Heart right ventricle (tissue), 16 donors: ENCODE results near the gene RGL4. TPM values are rescaled to one million over a fixed set of nuclear protein-coding genes. Genes with fewer than 3 reads are reported as not detected.
"Not testable (repeated sequence)": the region's sequence is repeated elsewhere in the genome, so short reads cannot be mapped to it uniquely, and the experiment has no call there.

Experiments
- ATAC-seq, 8 donors: fragments of 200-7000 bp; cut with Tn5 transposase; one replicate each; pipeline ENCODE4 v1.9.1; 2020; ENCODE audit warnings: mild to moderate bottlenecking in 8 of 8, moderate library complexity in 8 of 8, moderate number of reproducible peaks in 1 of 8
- DNase-seq, 2 donors: peaks; one replicate each; pipeline ENCODE4 v3.0.0-alpha.2; 2020
- H3K27ac ChIP-seq, 10 donors: fragments of 200-600 bp; sonication (generic) in 2 of 10; one replicate each; pipeline versions ENCODE4 v1.5.0 to v1.8.0; 2020 to 2022; ENCODE audit warnings: mild to moderate bottlenecking in 3 of 10
- H3K27me3 ChIP-seq, 7 donors: fragments of 200-600 bp; one replicate each; pipeline ENCODE4 v1.8.0; 2021 to 2022; ENCODE audit warnings: mild to moderate bottlenecking in 2 of 7
- H3K36me3 ChIP-seq, 9 donors: fragments of 200-600 bp; sonication (generic) in 1 of 9; one replicate each; pipeline versions ENCODE4 v1.5.0 to v1.8.0; 2020 to 2022; ENCODE audit warnings: mild to moderate bottlenecking in 2 of 9
- H3K4me1 ChIP-seq, 9 donors: fragments of 200-600 bp; sonication (generic) in 1 of 9; one replicate each; pipeline versions ENCODE4 v1.5.0 to v1.8.0; 2020 to 2022; ENCODE audit warnings: mild to moderate bottlenecking in 4 of 9
- H3K4me3 ChIP-seq, 10 donors: fragments of 200-600 bp; sonication (generic) in 2 of 10; one replicate each; pipeline versions ENCODE4 v1.5.0 to v1.8.0; 2020 to 2022; ENCODE audit warnings: mild to moderate bottlenecking in 7 of 10, moderate library complexity in 2 of 10
- H3K9me3 ChIP-seq, 11 donors: fragments of 200-600 bp in 10 of 11; sonication (generic) in 2 of 11; one replicate each; pipeline versions ENCODE4 v1.5.0 to v1.8.0; 2013 to 2022; ENCODE audit warnings: mild to moderate bottlenecking in 2 of 11, control low read depth in 1 of 11, moderate library complexity in 1 of 11
- CTCF ChIP-seq, 9 donors: fragments of 200-600 bp; sonication (generic) in 2 of 9; IDR thresholded peaks; one replicate each; pipeline versions ENCODE4 v1.5.0 to v1.8.0; 2021 to 2022; ENCODE audit warnings: antibody characterized with exemption in 9 of 9, mild to moderate bottlenecking in 5 of 9, moderate library complexity in 1 of 9
- WGBS, 2 donors: extraction: QIAGEN DNeasy Blood & Tissue Kit; methylation state at CpG; one replicate each; pipeline ENCODE4 v1.1.7; 2013; ENCODE audit warnings: inconsistent platforms in 1 of 2; 5-methylcytosine and 5-hydroxymethylcytosine counted together
- intact Hi-C, 10 donors: fragments of 100-400 bp; cut with DNase I; formaldehyde crosslinking; loops; one replicate each; pipeline versions ENCODE4 v1.11.1 to v1.14.2; 2022
- polyA plus RNA-seq, 2 donors: library from polyadenylated mRNA; stranded (reverse); fragments of 200-250 nt; gene quantifications; one replicate each; pipeline ENCODE4 v1.2.3, GENCODE V29; 2013
- total RNA-seq, 10 donors: library from RNA; stranded (reverse); fragmentation: NEBNext Ultra II Directional in 3 of 10; extraction: Animal tissue kit (Norgen Biotek cat#: 25700) in 3 of 10; gene quantifications; one replicate each; pipeline versions ENCODE4 v1.2.1 to v1.2.4, GENCODE V29; 2021 to 2023
- donor health status: Arrhythmogenic right ventricular cardiomyopathy.
- donor health status: ischemic (EF 13 %, LVEDD 7.1; RV severe dilation, severe dysfunction).
- donor health status: healthy with polysubstance abuse.
- donor health status: DM: no; HTN: yes; CAD: no.
- donor health status: DM: no; HTN: no; CAD: no.
- donor health status: ischemic (EF 25% LVEDD 6.9; RV normal size, moderate dysfunction).
- donor health status: ischemic (EF 25% LVEDD 5.7; RV mildly dilated, moderate dysfunction).
- donor health status: healthy.
- donor health status: DM: yes; HTN: yes; CAD: no.
- donor health status: Ischemic cardiomyopathy.
- donor health status: ischemic (EF 35%, LVEDD 5.7; RV mildly dilated, moderate dysfunction).
- donor health status: nonischemic (EF 11% LVEDD 7.7; RV severe dilation, severe dysfunction).
- donor health status: DM: yes; HTN: yes; CAD: no.
- donor health status: PGD.
- donor health status: ischemic (EF 29% LVEDD 5.4; RV normal size, mild dysfunction).
- donor health status: nonischemic (EF 23%, LVEDD 6.1; RV moderate dilation, normal function).

The RGL4 gene
- total and polyA plus RNA-seq, 12 donors, result 0.23 to 1.6 (median 0.44) TPM; not detected in 8

GRCh38 chr22:23652711-23653110, 38.1 kb upstream of the RGL4 start:
- ATAC-seq, result no peak

GRCh38 chr22:23655891-23656475, 34.8 kb upstream of the RGL4 start:
- Histone ChIP-seq H3K36me3 (peaks cover 0 to 66% (median 15%) of the 10 kb centered on the region in 9 donors), H3K4me3 (no peak overlapping the region), H3K4me1 (no peaks in the 10 kb centered on the region), H3K27me3 (no peaks in the 10 kb centered on the region), H3K9me3 (no peaks in the 10 kb centered on the region), H3K27ac (no peak overlapping the region)
- ATAC-seq (no peak), DNase-seq (no peak)
- 93 to 94% methylated on average over 6 of the region's 6 CpGs for WGBS, 2 donors
- no peak for TF ChIP-seq CTCF (IDR thresholded peaks at IDR 0.05)
- intact Hi-C loops, result no loop called here

More at GRCh38 chr22:23652711-23653110, 38.1 kb upstream of the RGL4 start:
- TF ChIP-seq CTCF (IDR thresholded peaks at IDR 0.05), result no peak
- no peak overlapping the region for H3K27ac ChIP-seq
- H3K27me3 ChIP-seq, result no peaks in the 10 kb centered on the region
- WGBS, 2 donors, result 89 to 96% methylated on average over 8 of the region's 8 CpGs
- no peak overlapping the region for H3K4me3 ChIP-seq
- no peaks in the 10 kb centered on the region for H3K4me1 ChIP-seq
- peaks cover 0 to 51% (median 0%) of the 10 kb centered on the region in 9 donors for H3K36me3 ChIP-seq
- no peaks in the 10 kb centered on the region for H3K9me3 ChIP-seq
- DNase-seq, result no peak
- intact Hi-C loops, result no loop called here

GRCh38 chr22:23657727-23658126, 33.1 kb upstream of the RGL4 start:
- no peaks in the 10 kb centered on the region for H3K4me1 ChIP-seq
- H3K9me3 ChIP-seq, result no peaks in the 10 kb centered on the region
- no peak overlapping the region for H3K4me3 ChIP-seq
- ATAC-seq, result no peak
- peaks cover 0 to 67% (median 15%) of the 10 kb centered on the region in 9 donors for H3K36me3 ChIP-seq
- WGBS, 2 donors, result 57 to 63% methylated on average over 5 of the region's 5 CpGs
- TF ChIP-seq CTCF (IDR thresholded peaks at IDR 0.05), result no peak
- H3K27ac ChIP-seq, result no peak overlapping the region
- intact Hi-C loops, result no loop called here
- DNase-seq, result no peak
- no peaks in the 10 kb centered on the region for H3K27me3 ChIP-seq

DNA sequence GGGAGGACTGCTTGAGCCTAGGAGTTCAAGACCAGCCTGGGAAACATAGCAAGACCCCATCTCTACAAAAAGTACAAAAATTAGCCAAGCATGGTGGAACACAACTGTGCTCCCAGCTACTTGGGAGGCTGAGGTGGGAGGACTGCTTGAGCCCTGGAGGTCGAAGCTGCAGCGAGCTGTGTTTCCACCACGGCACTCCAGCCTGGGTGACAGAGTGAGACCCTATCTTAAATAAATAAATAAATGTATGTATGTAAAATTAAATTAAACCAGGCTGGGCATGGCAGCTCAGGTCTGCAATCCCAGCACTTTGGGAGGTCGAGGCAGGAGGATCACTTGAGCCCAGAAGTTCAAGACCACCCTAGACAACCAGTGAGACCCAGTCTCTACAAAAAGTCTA, 30.4 kb upstream of the RGL4 start:
- DNase-seq, H3K4me1 ChIP-seq, H3K4me3 ChIP-seq, H3K9me3 ChIP-seq, H3K27ac ChIP-seq, ATAC-seq, H3K27me3 ChIP-seq, intact Hi-C loops: not testable (repeated sequence)
- peaks cover 0 to 53% (median 17%) of the 10 kb centered on the region in 9 donors for H3K36me3 ChIP-seq
- 96 to 98% methylated on average over 4 of the region's 4 CpGs for WGBS, 2 donors
